ENCODE results near the gene TUT1.

- no peak for TF ChIP-seq CTCF (IDR thresholded peaks at IDR 0.05)
- TF ChIP-seq POLR2A (IDR thresholded peaks at IDR 0.05): no peak
These were observed 36.4 kb upstream of the TUT1 start for GRCh38 chr11:62627713-62628112.
